ENCODE data around the gene CFAP74.

Gene CFAP74

GRCh38 chr1:1926886-1927660, 76.5 kb downstream of the CFAP74 start:
- DNase-seq (ENCODE audit: low read depth) = no peak

- DNase-seq (ENCODE audit: low read depth) = no peak
Observed at GRCh38 chr1:1926346-1926811, 77.2 kb downstream of the CFAP74 start.

- no peak for DNase-seq (ENCODE audit: low read depth)
Observed at GRCh38 chr1:1925437-1926345, 77.9 kb downstream of the CFAP74 start.

GRCh38 chr1:1924849-1925248, 78.7 kb downstream of the CFAP74 start:
- DNase-seq (ENCODE audit: low read depth) = no peak

DNA sequence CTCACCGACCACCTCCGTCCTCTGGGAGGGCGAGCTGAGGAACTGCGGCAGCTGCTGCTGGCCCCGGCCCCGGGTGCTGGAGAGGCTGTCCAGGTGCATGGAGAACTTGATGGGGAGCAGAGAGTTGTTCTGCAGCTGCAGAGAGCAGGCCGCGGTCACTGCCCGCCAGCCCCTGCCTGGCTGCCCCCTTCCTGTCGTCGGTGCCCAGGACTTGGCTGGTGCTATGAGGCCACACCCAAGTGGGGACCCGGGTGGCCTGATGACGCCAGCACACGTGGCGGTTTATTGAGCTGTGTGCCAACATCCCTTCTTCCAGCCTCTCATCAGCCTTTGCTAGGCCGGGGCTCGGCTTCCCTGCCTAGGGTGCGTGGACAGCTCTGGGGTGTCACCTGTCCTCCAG, 79.2 kb downstream of the CFAP74 start:
- no peak for DNase-seq (ENCODE audit: low read depth)

- DNase-seq (ENCODE audit: low read depth) = no peak
Observed at GRCh38 chr1:1922956-1923833, 80.4 kb downstream of the CFAP74 start.

- DNase-seq (ENCODE audit: low read depth) = no peak
Observed at GRCh38 chr1:1922702-1922955, 81.0 kb downstream of the CFAP74 start.

GRCh38 chr1:1921901-1922701, 81.5 kb downstream of the CFAP74 start:
- DNase-seq (ENCODE audit: low read depth) = no peak

DNA sequence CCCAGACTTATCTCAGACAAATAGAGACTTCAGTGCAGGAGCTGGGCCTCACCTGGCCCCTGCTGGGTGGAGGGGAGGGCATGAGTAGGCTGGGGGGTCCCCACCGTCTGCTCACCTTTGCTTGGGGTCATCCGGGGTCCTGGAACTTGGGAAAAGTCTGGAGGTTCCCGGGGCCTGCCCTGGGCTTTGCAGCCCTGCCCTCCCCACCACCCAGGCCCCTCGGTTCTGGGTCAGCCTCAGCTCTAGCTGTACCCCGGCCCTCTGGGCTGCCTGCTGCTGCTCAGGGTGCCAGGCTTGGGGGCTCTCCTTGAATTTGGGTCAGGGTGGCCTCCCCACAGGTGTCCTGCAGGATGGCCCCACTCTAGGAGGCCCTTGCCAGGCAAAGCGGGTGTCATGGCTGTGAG, 82.1 kb downstream of the CFAP74 start:
- DNase-seq (ENCODE audit: low read depth) = no peak

GRCh38 chr1:1920608-1921458, 82.8 kb downstream of the CFAP74 start:
- no peak for DNase-seq (ENCODE audit: low read depth)

DNA sequence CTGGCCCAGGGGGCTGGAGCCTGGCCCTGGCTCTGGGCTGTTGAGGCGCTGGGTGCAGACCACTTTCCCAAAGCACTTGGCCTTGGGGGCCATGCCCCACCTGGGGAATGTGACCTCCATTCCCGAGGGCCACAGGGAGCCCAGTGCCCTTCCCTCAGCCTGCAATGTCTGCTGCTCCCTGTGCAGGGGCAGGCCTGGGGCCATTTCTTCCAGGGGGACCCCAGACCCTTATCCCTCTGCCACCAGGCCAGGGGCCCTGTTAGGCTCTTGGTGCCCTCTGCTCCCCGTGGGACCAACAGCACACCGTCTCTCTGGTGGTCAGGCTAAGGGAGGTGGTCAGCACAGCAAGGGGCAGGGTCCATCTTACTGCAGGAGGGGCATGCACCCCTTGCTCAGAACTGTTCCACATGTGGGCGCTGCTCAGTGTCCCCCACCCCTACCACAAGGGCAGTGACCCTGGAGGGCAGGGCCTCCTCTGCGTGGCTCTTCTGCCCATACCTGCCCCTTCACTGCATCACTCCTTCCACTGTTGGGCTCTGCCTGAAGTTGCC, 83.5 kb downstream of the CFAP74 start:
- DNase-seq (ENCODE audit: low read depth) = no peak

- DNase-seq (ENCODE audit: low read depth) = peak; percentile 98
Observed at GRCh38 chr1:1919304-1920056, 84.1 kb downstream of the CFAP74 start.

GRCh38 chr1:1918901-1919303, 84.7 kb downstream of the CFAP74 start, which contains the start of gene TMEM52:
Gene TMEM52 (minus strand): TSS chr1:1919279. CDS start chr1:1919265, 14 bp downstream.
- no peak for DNase-seq (ENCODE audit: low read depth)

DNA sequence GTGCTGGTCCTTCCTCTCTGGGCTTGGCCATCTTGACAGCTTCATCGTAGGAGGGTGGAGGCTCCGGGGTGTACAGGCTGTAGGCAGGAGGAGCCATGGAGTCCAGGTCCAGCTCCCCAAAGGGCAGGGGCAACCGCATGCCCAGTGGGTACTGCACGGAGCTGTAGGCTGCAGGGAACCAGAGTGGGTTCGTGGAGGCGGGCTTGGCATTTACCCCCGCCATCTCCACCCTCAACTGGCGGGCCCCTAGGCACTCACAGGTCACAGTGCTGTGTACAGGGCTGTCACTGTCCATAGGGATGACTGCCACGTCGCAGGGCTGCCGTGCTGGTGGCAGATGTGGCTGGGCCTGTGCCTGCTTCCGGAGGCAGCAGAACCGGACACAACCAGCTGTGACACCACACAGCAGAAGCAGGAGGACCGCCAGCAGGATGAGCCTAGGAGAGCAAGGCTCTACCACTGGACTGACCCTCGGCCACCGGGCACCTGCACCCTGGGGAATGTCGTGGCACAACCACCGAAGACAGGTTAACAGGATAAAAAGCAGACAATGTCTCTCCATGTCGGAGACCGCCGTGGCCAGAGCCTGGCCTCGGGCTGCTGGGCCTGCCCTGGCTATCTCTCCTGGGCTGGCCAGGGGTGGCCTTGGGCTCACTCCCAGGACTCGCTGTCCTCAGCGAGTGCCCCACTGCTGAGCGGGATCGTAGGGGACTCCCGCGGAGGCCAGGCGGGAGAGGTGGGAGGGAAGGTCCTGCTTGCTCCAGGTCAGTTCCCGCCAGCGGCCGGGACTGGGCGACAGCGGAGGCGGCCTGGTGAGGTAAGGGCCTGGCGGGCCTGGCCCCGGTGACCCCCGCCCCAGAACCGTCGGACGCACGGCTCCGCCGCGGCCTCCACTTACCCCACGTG, 85.3 kb downstream of the CFAP74 start:
- DNase-seq (ENCODE audit: low read depth) = no peak

DNA sequence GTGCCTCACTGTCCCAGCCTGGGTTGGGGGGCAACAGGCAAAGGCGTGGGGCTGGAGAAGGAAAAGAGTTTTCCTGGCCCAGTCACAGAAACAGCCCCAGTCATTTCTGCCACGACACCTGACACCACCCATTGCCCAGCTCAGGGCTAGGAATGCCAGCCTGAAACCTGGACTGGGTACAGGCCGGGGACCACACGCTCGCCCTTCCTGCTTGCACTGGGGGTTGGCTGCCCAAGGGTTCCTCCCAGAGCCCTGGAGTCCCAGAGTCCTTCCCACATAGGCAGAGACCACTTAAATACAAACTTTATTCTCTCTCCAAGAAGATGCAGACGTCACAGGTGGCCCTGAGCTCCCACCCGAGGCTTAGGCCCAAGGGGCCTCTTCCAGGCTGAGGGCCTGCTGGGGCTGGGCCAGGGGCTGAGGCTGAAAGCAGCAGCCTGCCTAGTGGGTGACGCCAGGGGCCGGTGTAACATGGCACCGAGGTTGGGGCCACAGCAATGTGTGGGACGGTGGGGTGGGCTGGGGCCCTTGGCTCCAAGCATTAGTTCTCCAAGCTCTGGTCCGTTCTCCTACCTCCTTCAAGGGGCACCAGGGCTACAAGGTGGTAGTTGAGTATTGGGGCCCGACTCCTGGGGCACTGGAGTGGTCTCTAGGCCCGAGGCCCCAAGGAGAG, 86.1 kb downstream of the CFAP74 start:
- DNase-seq (ENCODE audit: low read depth) = no peak

GRCh38 chr1:1916851-1917251, 86.7 kb downstream of the CFAP74 start:
- DNase-seq (ENCODE audit: low read depth) = no peak

DNA sequence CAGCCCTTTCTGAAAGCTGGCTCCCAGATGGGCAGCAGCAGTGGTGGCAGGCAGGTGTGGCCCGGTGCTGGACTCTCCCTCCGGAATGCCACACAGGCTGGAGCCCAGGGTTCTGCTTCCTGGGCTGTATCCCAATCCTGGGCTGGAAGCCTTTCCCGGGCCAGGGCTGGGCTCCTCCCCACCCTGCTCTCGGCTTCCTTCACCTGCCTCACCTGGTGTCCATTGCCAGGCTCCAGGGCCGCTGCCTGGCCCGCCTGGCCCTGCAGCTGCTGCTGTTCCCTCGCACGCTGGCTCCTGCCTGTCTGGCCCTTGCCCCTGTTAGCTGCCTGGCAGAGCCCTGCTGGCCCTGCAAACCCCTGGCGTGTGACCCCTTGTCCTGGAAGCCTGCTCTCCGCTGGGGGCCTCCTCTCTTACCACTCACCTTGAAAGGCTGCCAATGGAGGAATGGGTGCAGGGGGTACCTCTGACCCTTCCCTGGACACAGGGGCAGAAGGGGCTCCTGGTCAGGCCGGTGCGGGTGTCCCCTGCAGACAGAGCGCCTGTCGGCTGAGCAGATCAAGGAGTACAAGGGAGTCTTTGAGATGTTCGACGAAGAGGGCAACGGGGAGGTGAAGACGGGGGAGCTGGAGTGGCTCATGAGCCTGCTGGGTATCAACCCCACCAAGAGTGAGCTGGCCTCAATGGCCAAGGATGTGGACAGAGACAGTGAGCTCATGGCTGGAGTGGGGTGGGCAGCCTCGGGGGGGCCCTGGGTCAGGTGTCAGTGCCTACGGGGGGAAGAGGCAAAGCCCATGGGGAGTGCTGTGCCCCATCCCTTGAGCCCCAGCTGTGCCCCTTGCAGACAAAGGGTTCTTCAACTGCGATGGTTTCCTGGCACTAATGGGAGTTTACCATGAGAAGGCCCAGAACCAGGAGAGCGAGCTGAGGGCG, 87.4 kb downstream of the CFAP74 start:
- no peak for DNase-seq (ENCODE audit: low read depth)

Measured in stimulated activated CD8-positive, alpha-beta memory T cell treated with anti-CD3 and anti-CD28 coated beads, Interleukin-12 subunit alpha, Interleukin-12 subunit beta, amount 100 ng/mL, for 4 hours (primary cell).